Right hindlimb (tissue), 1 donor: ENCODE data around the gene FALEC.

ENCODE experiments used
- DNase-seq: peaks from one replicate; pipeline ENCODE4 v3.0.0-alpha.2; 2018

FALEC gene

GRCh38 chr1:150515328-150516049 is at the start of gene FALEC:
Gene FALEC (plus strand): TSS chr1:150515752.
- DNase-seq: peak; percentile 98

- DNase-seq: no peak
Observed at GRCh38 chr1:150466964-150467363, 48.6 kb upstream of the FALEC start.

- DNase-seq: no peak
Observed at GRCh38 chr1:150469291-150469690, 46.3 kb upstream of the FALEC start.

- DNase-seq: no peak
Observed at GRCh38 chr1:150472601-150473200, 42.9 kb upstream of the FALEC start.

GRCh38 chr1:150473659-150474058 is 41.9 kb upstream of the FALEC start:
- no peak for DNase-seq

- DNase-seq: no peak
Observed at GRCh38 chr1:150474869-150475268, 40.7 kb upstream of the FALEC start.

GRCh38 chr1:150476754-150477153 is 38.8 kb upstream of the FALEC start:
- DNase-seq: no peak

- DNase-seq: no peak
Observed at GRCh38 chr1:150477320-150477719, 38.2 kb upstream of the FALEC start.

- no peak for DNase-seq
Observed at GRCh38 chr1:150477733-150478132, 37.8 kb upstream of the FALEC start.

- no peak for DNase-seq
Observed at GRCh38 chr1:150479370-150479769, 36.2 kb upstream of the FALEC start.

- DNase-seq: no peak
Observed at GRCh38 chr1:150479927-150480352, 35.6 kb upstream of the FALEC start.

- no peak for DNase-seq
Observed at GRCh38 chr1:150484431-150484830, 31.1 kb upstream of the FALEC start.

GRCh38 chr1:150484861-150485260 is 30.7 kb upstream of the FALEC start:
- DNase-seq: no peak

GRCh38 chr1:150486966-150487762 is 28.4 kb upstream of the FALEC start, which contains the start of gene TARS2:
Gene TARS2 (plus strand): TSS chr1:150487419. CDS start chr1:150487451, 32 bp downstream.
- peak; percentile 98 for DNase-seq

- DNase-seq: no peak
Observed at GRCh38 chr1:150487763-150488115, 27.8 kb upstream of the FALEC start.

GRCh38 chr1:150493175-150493574 is 22.4 kb upstream of the FALEC start:
- no peak for DNase-seq

GRCh38 chr1:150498342-150498741 is 17.2 kb upstream of the FALEC start:
- no peak for DNase-seq

- no peak for DNase-seq
Observed at GRCh38 chr1:150505431-150505830, 10.1 kb upstream of the FALEC start.

GRCh38 chr1:150507912-150508864 is 7.4 kb upstream of the FALEC start, which contains the start of gene ECM1:
Gene ECM1 (plus strand): TSS chr1:150508109. CDS start chr1:150508210, 101 bp downstream.
- DNase-seq: no peak

GRCh38 chr1:150508982-150509381 is 6.6 kb upstream of the FALEC start:
- no peak for DNase-seq

- DNase-seq: no peak
Observed at GRCh38 chr1:150511551-150511950, 4.0 kb upstream of the FALEC start.

GRCh38 chr1:150511985-150512660 is 3.4 kb upstream of the FALEC start:
- no peak for DNase-seq
